GM19395 (cell line): ENCODE data around the gene EEF1AKMT4.
"Not testable (repeated sequence)": the region's sequence is repeated elsewhere in the genome, so short reads cannot be mapped to it uniquely, and the experiment has no call there.

Experiments used
- ATAC-seq: cut with Tn5 transposase; IDR thresholded peaks from one replicate; pipeline ENCODE4 v1.9.1; 2021; ENCODE audit warnings: mild to moderate bottlenecking, moderate library complexity; ENCODE audit not compliant: unreplicated experiment

EEF1AKMT4 gene

DNA sequence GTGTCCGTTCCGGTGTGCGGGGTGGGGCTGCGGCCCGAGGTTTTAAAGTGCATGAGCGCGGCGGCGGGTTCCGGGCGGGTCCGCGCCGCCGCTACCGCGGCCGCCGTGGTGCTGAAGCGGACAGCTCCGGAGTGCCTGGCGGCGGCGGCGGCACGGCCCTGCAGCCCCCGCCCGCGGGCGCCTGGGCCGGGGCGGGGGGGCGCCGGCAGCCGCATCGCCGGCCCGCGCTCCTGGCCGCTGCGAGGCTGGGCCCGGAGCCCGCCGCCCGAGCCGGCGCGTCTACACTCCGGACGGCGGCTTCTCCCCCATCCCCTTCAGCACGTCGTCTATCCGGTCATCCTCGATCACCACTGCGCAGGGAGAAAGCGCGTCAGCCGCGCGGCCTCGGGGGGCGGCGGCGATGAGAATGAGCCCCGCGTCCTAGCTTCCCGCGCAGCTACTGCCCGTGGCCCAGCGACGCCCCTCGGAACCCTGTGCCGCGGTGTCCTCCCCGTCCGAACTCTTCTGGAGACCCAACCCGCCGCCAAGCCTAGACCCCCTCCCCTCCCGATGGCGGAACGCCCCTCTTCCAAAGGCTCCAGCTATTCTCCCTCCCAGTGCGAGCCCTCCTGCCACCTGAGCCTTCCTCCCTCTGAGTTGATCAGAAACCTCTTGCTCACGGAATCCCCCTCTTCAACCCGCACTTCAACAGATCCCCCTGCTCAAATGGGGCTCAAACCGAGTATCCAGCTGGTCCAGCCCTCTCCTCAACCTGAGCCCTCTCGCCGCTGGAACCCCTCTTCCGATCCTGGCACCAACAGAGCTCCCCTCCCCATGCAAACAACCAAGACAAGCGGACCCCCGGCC lies 10.6 kb downstream of the EEF1AKMT4 start:
- ATAC-seq: no peak

DNA sequence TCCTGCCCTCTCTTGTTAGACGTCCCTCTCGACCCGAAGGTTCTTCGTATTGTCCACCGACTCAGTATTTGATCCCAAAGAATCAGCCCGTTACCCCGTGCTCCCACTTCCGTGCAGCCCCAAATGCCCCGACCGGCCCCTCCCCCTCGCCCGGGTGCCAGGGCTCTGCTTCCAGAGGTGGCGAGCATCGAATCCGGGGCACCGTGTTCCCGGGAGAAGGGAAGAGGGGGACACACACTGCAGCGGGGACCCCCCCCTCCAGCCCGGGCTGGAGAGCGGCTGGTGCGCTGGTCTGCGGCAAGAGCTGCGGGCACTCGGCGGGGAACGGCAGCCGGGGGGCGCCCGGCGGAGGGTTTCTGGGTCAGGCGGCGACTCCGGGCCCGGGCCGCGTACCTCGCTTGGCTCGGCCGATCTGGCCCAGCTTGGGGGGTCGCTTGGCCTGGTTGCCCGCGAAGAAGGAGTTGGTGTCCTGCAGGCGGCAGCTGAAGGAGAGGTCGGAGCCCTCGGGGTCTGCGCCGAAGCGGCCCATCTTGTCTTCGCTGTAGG lies 11.3 kb downstream of the EEF1AKMT4 start:
- ATAC-seq: no peak

DNA sequence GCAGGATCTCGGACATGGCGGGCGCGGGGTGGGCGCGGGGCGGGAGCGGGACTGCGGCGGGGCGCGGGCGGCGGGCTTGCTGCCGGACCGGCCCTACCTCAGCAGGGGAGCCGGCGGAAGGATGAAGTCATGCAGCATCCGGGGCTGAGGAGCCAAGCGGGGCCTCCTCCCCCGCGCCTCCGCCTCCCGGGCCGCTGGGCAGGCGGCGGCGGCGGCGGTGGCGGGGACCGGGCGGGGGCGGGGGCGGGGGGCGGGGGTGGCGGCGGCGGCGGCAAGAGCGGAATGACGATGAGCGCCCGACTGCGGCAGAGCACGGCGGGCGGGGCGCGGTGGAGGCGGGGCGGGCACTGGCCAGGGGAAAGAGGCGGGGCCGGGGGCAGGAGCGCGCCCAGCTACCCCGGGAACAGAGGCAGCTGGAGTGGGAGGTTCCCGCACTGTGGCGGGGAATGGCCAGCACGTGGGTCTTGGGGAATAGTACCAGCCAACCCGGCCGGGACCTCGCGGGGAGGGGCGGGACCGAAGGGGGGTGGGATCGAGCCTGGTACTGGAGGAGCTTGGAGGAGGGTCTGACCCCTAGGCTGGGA lies 11.9 kb downstream of the EEF1AKMT4 start, which contains the start of gene CAMK2N2:
Gene CAMK2N2, minus strand, starts transcription at position 284 of the 584 bp plus-strand sequence. Its CDS starts 268 bp downstream, at position 16.
- peak; percentile 50 for ATAC-seq

DNA sequence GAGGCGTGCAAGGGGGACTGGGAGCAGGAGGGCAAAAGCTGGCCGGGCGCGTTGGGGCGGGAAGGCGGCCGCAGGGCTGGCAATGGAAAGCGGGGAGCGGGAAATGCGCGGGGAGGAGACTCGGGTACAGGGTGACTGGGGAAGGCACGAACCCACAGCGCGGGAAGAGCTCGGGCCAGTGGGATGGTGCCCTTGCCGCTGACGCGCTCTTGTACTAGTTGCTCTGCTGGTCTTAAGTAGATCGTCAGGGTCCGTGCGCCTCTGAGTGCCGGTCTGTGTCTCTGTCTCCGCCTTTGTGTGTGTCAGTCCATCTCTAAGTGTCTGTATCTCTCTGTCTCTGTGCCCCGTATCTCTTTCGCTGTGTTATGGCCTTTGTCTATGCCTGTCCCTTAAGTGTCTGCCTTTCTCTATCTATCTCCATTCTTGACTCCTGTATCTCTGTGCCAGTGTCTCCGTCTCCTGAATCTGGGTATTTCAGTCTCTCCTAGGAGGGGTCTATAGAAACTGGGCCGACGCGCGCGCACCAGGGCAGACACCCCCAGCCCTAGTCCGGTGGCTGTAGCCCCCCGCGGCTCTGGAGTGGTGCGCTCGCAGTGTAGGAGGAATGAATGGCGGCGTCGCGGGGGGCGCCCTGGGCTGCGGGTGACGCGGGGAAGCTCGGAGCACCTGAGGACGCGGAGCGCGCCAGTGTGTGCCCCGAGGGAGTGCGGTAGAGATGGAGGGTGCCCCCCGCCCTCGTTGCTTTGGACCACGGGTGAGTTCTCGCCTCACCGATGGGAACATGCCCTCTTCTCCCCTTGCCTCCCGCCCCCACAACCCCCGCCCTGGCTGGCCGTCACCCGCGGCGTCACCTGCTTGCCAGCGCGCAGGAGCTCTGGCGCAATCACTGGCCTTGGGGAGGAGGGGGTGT lies 12.6 kb downstream of the EEF1AKMT4 start:
- peak; percentile 18 for ATAC-seq

DNA sequence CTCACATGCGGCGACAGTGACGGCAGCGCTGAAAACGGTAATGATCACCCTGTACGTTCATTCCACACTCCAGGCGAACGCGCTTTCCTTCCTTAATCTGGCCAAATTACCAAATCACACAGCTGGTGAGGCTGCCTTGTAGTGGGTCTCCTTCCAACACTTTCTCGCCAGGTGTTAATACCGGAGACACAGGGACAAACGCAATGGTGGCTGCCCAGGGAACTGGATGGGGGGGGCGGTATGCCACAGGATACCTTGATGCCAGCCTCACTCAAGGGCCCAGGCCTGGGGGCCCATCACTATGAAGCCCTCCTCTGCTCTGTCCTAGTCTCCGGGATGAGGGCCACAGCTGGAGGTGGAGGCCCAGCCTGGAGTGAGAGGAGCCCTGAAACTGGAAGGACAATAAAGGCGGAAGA lies 13.3 kb downstream of the EEF1AKMT4 start:
- ATAC-seq: no peak

DNA sequence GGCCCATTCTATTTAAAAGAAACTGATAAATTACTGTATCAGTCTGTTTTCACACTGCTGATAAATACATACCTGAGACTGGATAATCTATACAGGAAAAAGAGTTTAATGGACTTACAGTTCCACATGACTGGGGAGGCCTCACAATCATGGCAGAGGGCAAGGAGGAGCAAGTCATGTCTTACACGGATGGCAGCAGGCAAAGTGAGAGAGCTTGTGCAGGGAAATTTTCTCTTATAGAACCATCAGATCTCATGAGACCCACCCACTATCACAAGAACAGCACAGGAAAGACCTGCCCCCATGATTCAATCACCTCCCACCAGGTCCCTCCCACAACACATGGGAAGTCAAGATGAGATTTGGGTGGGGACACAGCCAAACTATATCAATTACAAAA lies 17.8 kb downstream of the EEF1AKMT4 start:
- not testable (repeated sequence) for ATAC-seq

DNA sequence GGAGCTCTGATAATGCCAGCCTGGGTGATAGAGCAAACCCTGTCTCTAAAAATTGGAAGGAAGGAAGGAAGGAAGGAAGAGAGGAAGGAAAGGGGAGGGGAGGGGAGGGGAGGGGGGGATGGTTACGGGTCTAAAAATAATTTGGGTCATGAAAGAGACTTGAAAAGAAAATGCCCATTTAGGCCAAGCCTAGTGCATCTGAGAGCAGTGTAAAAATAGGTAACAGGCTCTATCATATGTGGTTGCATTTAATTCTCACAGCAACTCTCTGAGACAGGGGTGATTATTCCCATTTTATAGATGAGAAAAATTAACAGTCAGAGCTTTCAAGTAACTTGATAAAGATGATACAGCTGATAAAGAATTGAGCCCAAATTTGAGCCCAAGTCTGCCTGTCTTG lies 22.8 kb downstream of the EEF1AKMT4 start:
- ATAC-seq: no peak

DNA sequence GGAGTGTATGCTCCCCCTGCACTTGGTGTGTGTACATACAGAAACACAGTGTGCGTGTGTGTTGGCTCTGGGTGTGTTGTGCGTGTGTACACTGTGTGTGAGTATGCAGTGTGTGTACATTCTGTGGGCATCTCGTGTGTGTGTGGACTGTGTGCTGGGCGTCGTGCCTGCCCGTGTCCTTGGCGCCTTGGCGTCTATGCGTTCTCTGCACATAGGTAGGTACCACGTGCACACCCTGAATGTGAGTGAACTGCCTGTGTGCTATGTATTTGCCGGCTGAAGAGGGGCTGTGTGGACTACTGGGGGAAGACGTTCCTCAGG lies 25.9 kb downstream of the EEF1AKMT4 start:
- ATAC-seq: no peak

DNA sequence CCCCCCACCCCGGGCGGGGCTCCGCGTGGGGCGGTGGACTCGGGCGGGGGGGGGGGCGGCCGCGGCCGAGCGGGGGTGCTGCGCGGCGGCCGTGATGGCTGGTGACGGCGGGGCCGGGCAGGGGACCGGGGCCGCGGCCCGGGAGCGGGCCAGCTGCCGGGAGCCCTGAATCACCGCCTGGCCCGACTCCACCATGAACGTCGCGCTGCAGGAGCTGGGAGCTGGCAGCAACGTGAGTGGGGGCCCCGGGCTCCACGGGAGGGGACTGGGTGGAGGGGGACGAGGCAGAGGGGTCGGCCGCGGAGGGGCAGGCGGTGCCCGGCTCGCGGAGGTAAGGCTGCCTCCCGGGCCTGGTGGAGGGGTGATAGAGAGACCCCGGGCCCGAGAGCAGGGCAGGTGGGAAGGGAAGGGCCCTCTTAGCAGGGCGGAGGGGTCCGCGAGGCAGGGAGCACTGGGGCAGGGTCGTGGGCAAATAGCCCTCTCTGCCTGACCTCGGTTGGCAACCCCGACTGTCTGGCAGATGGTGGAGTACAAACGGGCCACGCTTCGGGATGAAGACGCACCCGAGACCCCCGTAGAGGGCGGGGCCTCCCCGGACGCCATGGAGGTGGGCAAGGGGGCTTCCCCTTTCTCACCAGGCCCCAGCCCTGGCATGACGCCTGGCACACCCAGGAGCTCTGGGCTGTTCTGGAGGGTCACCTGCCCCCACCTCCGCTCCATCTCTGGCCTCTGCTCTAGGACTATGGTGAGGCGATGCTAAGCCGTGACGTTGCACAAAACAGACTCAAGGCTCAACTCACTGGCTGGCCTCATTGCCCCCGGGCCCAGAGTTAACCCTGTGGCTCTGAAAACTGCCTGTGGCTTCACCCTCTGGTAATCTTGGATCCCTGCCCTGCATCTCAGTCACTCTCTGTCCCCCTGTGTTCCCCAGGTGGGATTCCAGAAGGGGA lies 26.8 kb downstream of the EEF1AKMT4 start, which contains the start of gene ECE2:
Gene ECE2, plus strand, starts transcription at position 62 of the 950 bp plus-strand sequence. Its CDS starts 132 bp downstream, at position 194.
- no peak for ATAC-seq

DNA sequence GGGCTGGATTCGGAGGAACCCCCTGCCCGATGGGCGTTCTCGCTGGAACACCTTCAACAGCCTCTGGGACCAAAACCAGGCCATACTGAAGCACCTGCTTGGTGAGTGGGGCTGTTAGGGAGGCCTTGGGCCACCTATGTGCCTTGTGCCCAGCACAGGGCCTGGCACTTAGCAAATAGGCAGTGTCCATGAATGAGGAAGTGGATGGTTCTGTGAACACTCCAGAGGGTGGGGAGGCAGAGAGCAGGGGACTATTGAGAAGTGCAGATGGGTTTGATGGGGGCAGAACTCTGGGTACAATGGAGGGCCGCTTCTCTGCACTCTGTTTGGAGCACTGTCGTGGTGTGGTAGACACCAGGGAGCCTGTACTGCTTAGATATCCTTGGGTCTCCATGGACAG lies 27.9 kb downstream of the EEF1AKMT4 start:
- no peak for ATAC-seq

DNA sequence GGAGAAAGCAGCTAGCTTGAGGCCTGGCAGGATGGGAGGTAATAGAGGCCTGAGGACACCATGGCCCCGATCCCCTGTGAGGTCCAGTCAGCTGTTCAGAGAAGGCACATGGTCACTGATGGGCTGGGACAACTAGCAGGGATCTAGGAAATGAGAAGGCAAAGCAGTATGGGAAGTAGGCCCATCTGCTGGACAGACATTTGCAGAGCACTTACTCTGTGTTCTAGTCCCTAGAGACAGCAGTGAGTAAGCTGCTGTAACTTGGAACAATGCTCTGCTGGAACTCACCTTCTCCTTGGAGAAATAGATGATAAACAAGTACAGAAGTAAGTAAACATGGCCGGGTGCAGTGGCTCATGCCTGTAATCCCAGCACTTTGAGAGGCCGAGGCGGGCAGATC lies 33.5 kb downstream of the EEF1AKMT4 start:
- ATAC-seq: no peak

DNA sequence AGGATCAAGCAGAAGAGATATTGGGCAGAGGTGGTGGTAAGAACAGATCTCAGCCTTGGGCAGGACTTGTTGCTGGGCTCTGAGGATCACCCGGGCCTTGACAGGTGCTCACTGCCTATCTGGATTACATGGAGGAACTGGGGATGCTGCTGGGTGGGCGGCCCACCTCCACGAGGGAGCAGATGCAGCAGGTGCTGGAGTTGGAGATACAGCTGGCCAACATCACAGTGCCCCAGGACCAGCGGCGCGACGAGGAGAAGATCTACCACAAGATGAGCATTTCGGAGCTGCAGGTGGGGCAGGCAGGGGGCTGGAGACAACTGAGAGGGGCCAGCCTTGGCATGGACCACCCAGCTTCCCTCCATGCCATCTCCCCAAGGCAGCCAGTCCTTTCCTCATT lies 34.2 kb downstream of the EEF1AKMT4 start:
- no peak for ATAC-seq

DNA sequence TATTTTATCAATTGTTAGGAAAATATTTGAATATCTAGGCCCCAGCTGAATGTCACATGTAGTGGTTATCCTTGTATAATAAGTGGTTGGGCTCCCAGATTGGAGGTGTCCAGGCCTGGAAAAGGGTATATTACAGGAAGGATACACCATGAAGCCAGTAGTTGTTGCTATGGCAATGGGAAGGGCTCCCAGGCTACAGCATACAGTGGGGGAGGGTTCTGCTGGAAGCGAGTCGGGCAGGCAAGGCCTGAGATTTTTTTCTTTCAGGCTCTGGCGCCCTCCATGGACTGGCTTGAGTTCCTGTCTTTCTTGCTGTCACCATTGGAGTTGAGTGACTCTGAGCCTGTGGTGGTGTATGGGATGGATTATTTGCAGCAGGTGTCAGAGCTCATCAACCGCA lies 35.2 kb downstream of the EEF1AKMT4 start:
- no peak for ATAC-seq

DNA sequence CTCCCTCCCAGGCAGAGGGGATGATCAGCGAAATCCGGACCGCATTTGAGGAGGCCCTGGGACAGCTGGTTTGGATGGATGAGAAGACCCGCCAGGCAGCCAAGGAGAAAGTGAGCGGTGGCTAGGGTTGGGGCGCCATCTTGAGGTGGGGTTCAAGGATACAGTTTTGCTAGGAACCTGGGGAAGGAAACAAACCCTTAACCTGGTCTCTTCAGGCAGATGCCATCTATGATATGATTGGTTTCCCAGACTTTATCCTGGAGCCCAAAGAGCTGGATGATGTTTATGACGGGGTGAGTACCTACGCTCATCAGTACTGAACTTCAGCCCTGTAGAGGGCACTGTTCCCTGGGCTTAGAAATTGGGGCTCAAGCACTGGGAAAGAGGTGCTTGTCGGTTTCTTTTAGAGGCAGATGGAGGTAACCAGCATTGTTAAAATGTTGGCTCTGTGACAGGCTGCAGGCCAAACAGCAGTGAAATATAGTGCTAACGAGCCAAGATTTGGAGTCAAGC lies 40.0 kb downstream of the EEF1AKMT4 start:
- no peak for ATAC-seq

DNA sequence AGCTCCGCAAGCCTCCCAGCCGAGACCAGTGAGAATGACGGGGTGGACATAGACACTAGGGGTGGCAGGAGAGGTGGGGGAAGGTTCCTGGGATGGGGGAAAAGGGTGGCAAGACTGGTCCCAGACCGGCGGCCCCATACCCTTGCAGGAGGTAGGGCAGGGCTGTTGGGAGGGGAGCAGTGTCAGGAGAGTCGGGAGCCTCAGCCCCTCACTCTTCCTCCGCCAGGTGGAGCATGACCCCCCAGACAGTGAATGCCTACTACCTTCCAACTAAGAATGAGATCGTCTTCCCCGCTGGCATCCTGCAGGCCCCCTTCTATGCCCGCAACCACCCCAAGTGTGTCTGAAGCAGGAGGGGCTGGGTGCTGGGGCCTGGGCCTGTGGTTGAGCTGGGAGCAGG lies 40.9 kb downstream of the EEF1AKMT4 start:
- ATAC-seq: no peak

DNA sequence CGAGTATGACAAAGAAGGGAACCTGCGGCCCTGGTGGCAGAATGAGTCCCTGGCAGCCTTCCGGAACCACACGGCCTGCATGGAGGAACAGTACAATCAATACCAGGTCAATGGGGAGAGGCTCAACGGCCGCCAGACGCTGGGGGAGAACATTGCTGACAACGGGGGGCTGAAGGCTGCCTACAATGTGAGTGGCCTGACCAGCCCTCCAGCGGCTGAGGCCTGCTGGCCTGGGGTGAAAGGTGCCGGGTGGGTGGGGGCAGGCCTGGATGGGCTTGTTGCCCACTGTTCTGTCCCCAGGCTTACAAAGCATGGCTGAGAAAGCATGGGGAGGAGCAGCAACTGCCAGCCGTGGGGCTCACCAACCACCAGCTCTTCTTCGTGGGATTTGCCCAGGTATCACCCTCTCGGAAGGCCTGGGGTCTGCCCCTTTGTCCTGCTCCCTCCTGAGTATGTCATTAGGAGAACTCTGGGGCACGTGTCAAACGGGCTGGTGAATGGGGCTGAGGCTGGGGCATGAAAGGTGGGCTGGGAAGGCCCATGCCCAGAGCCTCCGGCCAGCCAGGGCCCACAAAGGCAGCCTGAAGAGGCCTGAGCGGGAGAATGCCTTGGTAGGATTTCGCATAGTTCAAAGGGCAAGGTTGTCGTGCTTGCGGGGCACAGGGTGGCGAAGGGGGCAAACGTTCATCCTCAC lies 41.7 kb downstream of the EEF1AKMT4 start:
- ATAC-seq: no peak

DNA sequence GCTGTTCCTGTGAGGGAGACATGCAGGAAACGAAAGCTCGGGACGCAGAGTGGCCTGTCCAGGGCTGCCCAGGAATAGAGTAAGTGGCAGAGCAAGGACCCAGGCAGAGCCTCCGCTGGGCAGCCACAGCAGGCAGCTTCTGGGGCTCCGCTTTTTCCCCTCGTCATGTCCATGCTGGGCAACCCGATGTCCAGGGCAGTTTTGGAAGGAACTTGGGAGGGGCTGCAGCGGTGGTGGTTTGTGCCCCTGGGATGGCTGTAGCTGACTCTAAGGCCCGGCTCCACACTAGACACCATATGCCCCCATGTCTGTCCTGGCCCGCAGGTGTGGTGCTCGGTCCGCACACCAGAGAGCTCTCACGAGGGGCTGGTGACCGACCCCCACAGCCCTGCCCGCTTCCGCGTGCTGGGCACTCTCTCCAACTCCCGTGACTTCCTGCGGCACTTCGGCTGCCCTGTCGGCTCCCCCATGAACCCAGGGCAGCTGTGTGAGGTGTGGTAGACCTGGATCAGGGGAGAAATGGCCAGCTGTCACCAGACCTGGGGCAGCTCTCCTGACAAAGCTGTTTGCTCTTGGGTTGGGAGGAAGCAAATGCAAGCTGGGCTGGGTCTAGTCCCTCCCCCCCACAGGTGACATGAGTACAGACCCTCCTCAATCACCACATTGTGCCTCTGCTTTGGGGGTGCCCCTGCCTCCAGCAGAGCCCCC lies 42.4 kb downstream of the EEF1AKMT4 start:
- no peak for ATAC-seq

DNA sequence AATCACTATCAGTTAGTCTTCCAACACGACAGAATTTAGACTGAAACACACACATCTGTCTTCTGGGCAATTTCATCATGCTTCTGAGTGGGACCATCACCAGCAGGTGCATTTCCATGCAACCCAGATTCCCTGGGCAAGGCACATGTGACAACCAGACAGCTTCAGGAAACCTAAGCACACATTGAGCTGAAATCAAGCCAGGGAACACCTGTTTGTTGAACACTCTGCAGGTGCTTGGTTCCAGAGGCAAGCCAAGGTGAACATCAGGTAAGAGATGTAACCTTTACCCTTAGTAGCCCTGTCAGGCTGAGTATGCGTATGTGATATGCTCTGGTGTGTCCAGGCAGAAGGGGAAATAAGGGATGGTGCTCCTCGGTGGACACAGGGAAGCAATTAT lies 46.3 kb downstream of the EEF1AKMT4 start:
- ATAC-seq: no peak

DNA sequence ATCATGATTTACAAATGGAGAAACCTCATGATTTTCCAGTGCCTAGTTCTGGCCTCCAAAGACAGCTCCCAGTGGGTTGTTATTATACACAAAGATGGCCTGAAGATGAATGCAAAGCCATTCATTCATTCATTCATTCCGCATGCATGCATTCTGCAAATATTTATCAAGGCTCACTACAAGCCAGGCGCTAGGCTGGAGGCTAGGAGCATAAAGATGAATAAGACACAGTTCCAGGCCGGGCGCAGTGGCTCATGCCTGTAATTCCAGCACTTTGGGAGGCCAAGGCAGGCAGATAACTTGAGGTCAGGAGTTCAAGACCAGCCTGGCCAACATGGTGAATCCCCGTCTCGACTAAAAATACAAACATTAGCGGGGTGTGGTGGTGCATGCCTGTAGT lies 47.1 kb downstream of the EEF1AKMT4 start:
- no peak for ATAC-seq
